HL-60 (cell line): ENCODE data around the gene CERKL.

Source experiments
- CTCF ChIP-seq: IDR thresholded peaks from one replicate; pipeline ENCODE4 v1.5.1; 2011; ENCODE audit warnings: low read length, control low read depth, inconsistent platforms; ENCODE audit not compliant: insufficient read depth
- GABPA ChIP-seq: IDR thresholded peaks from 2 replicates; pipeline ENCODE4 v1.6.1; 2012; ENCODE audit warnings: low read depth
- POLR2AphosphoS5 ChIP-seq: IDR thresholded peaks from 2 replicates; pipeline ENCODE4 v1.6.1; 2012; ENCODE audit warnings: low read depth

- TF ChIP-seq POLR2AphosphoS5 (no peak), CTCF (no peak), GABPA (no peak)
Observed at GRCh38 chr2:181554061-181554830, 102.7 kb downstream of the CERKL start.
